ENCODE results near the gene TRIP4.

DNA sequence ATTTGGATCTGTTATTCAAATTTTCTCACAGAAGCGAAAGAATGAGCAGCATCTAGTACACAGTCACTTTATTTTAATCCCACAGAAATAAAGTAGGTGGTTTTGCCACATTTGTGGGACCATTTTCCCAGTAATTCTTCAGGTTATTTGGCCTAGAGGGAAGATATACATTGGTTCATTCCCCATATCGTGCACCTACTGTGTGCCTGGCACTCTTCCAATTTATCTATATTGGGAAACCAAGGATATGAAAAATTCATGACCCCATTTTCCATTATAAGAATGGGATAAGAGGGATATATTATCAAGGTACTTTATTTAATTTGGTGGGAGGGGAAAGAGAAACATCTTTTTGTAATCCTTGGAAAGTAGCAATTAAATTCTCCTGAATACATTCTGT, 35.1 kb downstream of the TRIP4 start:
- TF ChIP-seq, protein P1, sequence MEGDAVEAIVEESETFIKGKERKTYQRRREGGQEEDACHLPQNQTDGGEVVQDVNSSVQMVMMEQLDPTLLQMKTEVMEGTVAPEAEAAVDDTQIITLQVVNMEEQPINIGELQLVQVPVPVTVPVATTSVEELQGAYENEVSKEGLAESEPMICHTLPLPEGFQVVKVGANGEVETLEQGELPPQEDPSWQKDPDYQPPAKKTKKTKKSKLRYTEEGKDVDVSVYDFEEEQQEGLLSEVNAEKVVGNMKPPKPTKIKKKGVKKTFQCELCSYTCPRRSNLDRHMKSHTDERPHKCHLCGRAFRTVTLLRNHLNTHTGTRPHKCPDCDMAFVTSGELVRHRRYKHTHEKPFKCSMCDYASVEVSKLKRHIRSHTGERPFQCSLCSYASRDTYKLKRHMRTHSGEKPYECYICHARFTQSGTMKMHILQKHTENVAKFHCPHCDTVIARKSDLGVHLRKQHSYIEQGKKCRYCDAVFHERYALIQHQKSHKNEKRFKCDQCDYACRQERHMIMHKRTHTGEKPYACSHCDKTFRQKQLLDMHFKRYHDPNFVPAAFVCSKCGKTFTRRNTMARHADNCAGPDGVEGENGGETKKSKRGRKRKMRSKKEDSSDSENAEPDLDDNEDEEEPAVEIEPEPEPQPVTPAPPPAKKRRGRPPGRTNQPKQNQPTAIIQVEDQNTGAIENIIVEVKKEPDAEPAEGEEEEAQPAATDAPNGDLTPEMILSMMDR (IDR thresholded peaks at IDR 0.05 in 4 of 5, conservative IDR thresholded peaks at IDR 0.05 in 1 of 5), result no peak
- no peak for TF ChIP-seq POLR2A (IDR thresholded peaks at IDR 0.05)

Measured in gastrocnemius medialis (tissue), 4 donors.